ENCODE measurements around the gene STXBP5.

STXBP5 gene

GRCh38 chr6:147244832-147245231 lies 40.6 kb downstream of the STXBP5 start:
- H3K9me2 ChIP-seq (replicated peaks; ENCODE audit: control insufficient read depth, low read length) = no peaks in the 10 kb centered on the region
- no peaks in the 10 kb centered on the region for H3K4me1 ChIP-seq (ENCODE audit: control insufficient read depth, low read length)
- H3K27me3 ChIP-seq (ENCODE audit: control insufficient read depth, low read length) = no peaks in the 10 kb centered on the region
- no peak overlapping the region for H3K27ac ChIP-seq (ENCODE audit: low read depth, low read length)
- H4K20me1 ChIP-seq (ENCODE audit: control insufficient read depth, insufficient read depth, low read depth, low read length) = no peaks in the 10 kb centered on the region
- H3K4me2 ChIP-seq (ENCODE audit: low read length) = no peak overlapping the region
- peaks cover 14% of the 10 kb centered on the region for H3K36me3 ChIP-seq (ENCODE audit: control insufficient read depth, low read length)
- H3K79me2 ChIP-seq (ENCODE audit: control insufficient read depth, low read length) = no peaks in the 10 kb centered on the region
- H3K4me3 ChIP-seq (ENCODE audit: low read length) = no peak overlapping the region
- no peaks in the 10 kb centered on the region for H3F3A ChIP-seq (ENCODE audit: control insufficient read depth, insufficient read depth)
- H3K9me3 ChIP-seq (ENCODE audit: control insufficient read depth, insufficient read depth, low read length) = no peaks in the 10 kb centered on the region
- TF ChIP-seq EZH2phosphoT487 (IDR thresholded peaks at IDR 0.05; ENCODE audit: borderline replicate concordance, low read length) (no peak), CTCF (IDR thresholded peaks at IDR 0.05; ENCODE audit: low read depth, low read length, poor library complexity, severe bottlenecking) (no peak)

GRCh38 chr6:147245693-147246092 lies 41.5 kb downstream of the STXBP5 start:
- H4K20me1 ChIP-seq (ENCODE audit: control insufficient read depth, insufficient read depth, low read depth, low read length) = no peaks in the 10 kb centered on the region
- H3K9me3 ChIP-seq (ENCODE audit: control insufficient read depth, insufficient read depth, low read length) = no peaks in the 10 kb centered on the region
- no peaks in the 10 kb centered on the region for H3F3A ChIP-seq (ENCODE audit: control insufficient read depth, insufficient read depth)
- no peaks in the 10 kb centered on the region for H3K79me2 ChIP-seq (ENCODE audit: control insufficient read depth, low read length)
- H3K27ac ChIP-seq (ENCODE audit: low read depth, low read length) = no peak overlapping the region
- no peaks in the 10 kb centered on the region for H3K4me1 ChIP-seq (ENCODE audit: control insufficient read depth, low read length)
- no peak overlapping the region for H3K4me3 ChIP-seq (ENCODE audit: low read length)
- H3K4me2 ChIP-seq (ENCODE audit: low read length) = no peak overlapping the region
- H3K36me3 ChIP-seq (ENCODE audit: control insufficient read depth, low read length) = peaks cover 14% of the 10 kb centered on the region
- no peaks in the 10 kb centered on the region for H3K9me2 ChIP-seq (replicated peaks; ENCODE audit: control insufficient read depth, low read length)
- TF ChIP-seq CTCF (IDR thresholded peaks at IDR 0.05; ENCODE audit: low read depth, low read length, poor library complexity, severe bottlenecking) = no peak
- no peak for TF ChIP-seq EZH2phosphoT487 (IDR thresholded peaks at IDR 0.05; ENCODE audit: borderline replicate concordance, low read length)
- H3K27me3 ChIP-seq (ENCODE audit: control insufficient read depth, low read length) = no peaks in the 10 kb centered on the region

GRCh38 chr6:147246853-147247635 lies 42.8 kb downstream of the STXBP5 start:
- TF ChIP-seq EZH2phosphoT487 (IDR thresholded peaks at IDR 0.05; ENCODE audit: borderline replicate concordance, low read length) (no peak), CTCF (IDR thresholded peaks at IDR 0.05; ENCODE audit: low read depth, low read length, poor library complexity, severe bottlenecking) (no peak)
- no peak overlapping the region for H3K27ac ChIP-seq (ENCODE audit: low read depth, low read length)
- no peaks in the 10 kb centered on the region for H3K27me3 ChIP-seq (ENCODE audit: control insufficient read depth, low read length)
- no peaks in the 10 kb centered on the region for H3K9me3 ChIP-seq (ENCODE audit: control insufficient read depth, insufficient read depth, low read length)
- H3K79me2 ChIP-seq (ENCODE audit: control insufficient read depth, low read length) = no peaks in the 10 kb centered on the region
- no peak overlapping the region for H3K4me2 ChIP-seq (ENCODE audit: low read length)
- peaks cover 13% of the 10 kb centered on the region; the same call in 1 of the 2 replicates for H3K36me3 ChIP-seq (ENCODE audit: control insufficient read depth, low read length)
- no peaks in the 10 kb centered on the region for H3K4me1 ChIP-seq (ENCODE audit: control insufficient read depth, low read length)
- H4K20me1 ChIP-seq (ENCODE audit: control insufficient read depth, insufficient read depth, low read depth, low read length) = no peaks in the 10 kb centered on the region
- H3K9me2 ChIP-seq (replicated peaks; ENCODE audit: control insufficient read depth, low read length) = no peaks in the 10 kb centered on the region
- H3K4me3 ChIP-seq (ENCODE audit: low read length) = no peak overlapping the region
- H3F3A ChIP-seq (ENCODE audit: control insufficient read depth, insufficient read depth) = no peaks in the 10 kb centered on the region

Measured in DOHH2 (cell line).